22Rv1 (cell line): ENCODE measurements around the gene TMEM218.

ENCODE experiments used
- ZFX ChIP-seq: fragments of 450-650 bp; IDR thresholded peaks from 2 replicates; pipeline ENCODE4 v1.6.1; 2017; ENCODE audit warnings: antibody characterized with exemption, borderline replicate concordance
- TF ChIP-seq, protein P1 (sequence below): fragments of 450-650 bp; IDR thresholded peaks from 2 replicates; pipeline ENCODE4 v1.5.1; 2017; ENCODE audit warnings: mild to moderate bottlenecking

GRCh38 chr11:125132071-125132470 lies 20.6 kb upstream of the TMEM218 start:
- TF ChIP-seq, protein P1, sequence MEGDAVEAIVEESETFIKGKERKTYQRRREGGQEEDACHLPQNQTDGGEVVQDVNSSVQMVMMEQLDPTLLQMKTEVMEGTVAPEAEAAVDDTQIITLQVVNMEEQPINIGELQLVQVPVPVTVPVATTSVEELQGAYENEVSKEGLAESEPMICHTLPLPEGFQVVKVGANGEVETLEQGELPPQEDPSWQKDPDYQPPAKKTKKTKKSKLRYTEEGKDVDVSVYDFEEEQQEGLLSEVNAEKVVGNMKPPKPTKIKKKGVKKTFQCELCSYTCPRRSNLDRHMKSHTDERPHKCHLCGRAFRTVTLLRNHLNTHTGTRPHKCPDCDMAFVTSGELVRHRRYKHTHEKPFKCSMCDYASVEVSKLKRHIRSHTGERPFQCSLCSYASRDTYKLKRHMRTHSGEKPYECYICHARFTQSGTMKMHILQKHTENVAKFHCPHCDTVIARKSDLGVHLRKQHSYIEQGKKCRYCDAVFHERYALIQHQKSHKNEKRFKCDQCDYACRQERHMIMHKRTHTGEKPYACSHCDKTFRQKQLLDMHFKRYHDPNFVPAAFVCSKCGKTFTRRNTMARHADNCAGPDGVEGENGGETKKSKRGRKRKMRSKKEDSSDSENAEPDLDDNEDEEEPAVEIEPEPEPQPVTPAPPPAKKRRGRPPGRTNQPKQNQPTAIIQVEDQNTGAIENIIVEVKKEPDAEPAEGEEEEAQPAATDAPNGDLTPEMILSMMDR = no peak
- no peak for TF ChIP-seq ZFX
